H1 (cell line): ENCODE results near the gene UTS2R. TPM values are rescaled to one million over a fixed set of nuclear protein-coding genes. Genes with fewer than 3 reads are reported as not detected.

Experiments used
- CTCF ChIA-PET: fragments of 300-600 bp; sonication (Branson Sonifier 250); formaldehyde crosslinking; loops from one replicate; lab custom pipeline; 2021; ENCODE audit not compliant: partially characterized antibody; lab: Charles Lee
- POLR2A ChIA-PET: fragments of 300-600 bp; sonication (Branson Sonifier 250); formaldehyde crosslinking; loops from one replicate; lab custom pipeline; 2021; ENCODE audit warnings: inconsistent platforms; ENCODE audit not compliant: partially characterized antibody; lab: Charles Lee
- DNase-seq, 2 experiments: peaks; one replicate each; pipeline versions ENCODE4 v3.0.0 to v3.0.0-alpha.2; 2010 to 2022; ENCODE audit warnings: low spot score in 2 of 2, low read depth in 1 of 2, mixed read lengths in 1 of 2
- FAIRE-seq: peaks from 2 replicates; lab custom pipeline; 2011; peaks lifted over from hg19 to GRCh38; lab: Jason Lieb, UNC
- H2AFZ ChIP-seq: 2 replicates; pipeline ENCODE4 v1.8.1; 2012; ENCODE audit warnings: low read length, inconsistent platforms
- H2AK5ac ChIP-seq: 2 replicates; pipeline ENCODE4 v1.6.1; 2013; ENCODE audit warnings: low read depth, low read length
- H2BK120ac ChIP-seq: replicated peaks from 2 replicates; pipeline ENCODE3; 2013; ENCODE audit warnings: low read depth, low read length, inconsistent platforms
- H2BK12ac ChIP-seq: 2 replicates; pipeline ENCODE4 v1.6.1; 2013; ENCODE audit warnings: low read depth, low read length
- H2BK15ac ChIP-seq: 2 replicates; pipeline ENCODE4 v1.6.1; 2013; ENCODE audit warnings: low read length
- H2BK20ac ChIP-seq: 2 replicates; pipeline ENCODE4 v1.6.1; 2013; ENCODE audit warnings: low read length
- H2BK5ac ChIP-seq: 2 replicates; pipeline ENCODE4 v1.6.1; 2013; ENCODE audit warnings: low read depth, low read length
- H3K14ac ChIP-seq: 2 replicates; pipeline ENCODE4 v1.6.1; 2013; ENCODE audit warnings: inconsistent platforms; ENCODE audit not compliant: insufficient read length
- H3K18ac ChIP-seq: 2 replicates; pipeline ENCODE4 v1.6.1; 2013; ENCODE audit warnings: low read length; ENCODE audit errors: extremely low read depth
- H3K23ac ChIP-seq: 2 replicates; pipeline ENCODE4 v1.6.1; 2013; ENCODE audit warnings: inconsistent platforms; ENCODE audit not compliant: insufficient read length
- H3K23me2 ChIP-seq: 2 replicates; pipeline ENCODE4 v1.6.1; 2013; ENCODE audit warnings: low read depth, low read length
- H3K27ac ChIP-seq: 2 replicates; pipeline ENCODE4 v1.6.1; 2011; ENCODE audit warnings: low read depth, low read length, inconsistent platforms
- H3K27me3 ChIP-seq, 4 experiments: replicated peaks in 1 of 4; 1 replicate in 1 of 4; 2 replicates in 3 of 4; pipeline versions ENCODE4 v1.6.1 to v1.8.1; 2011 to 2013; ENCODE audit warnings: low read length in 3 of 4, mild to moderate bottlenecking in 3 of 4, inconsistent platforms in 2 of 4, mixed read lengths in 2 of 4, moderate library complexity in 1 of 4; ENCODE audit not compliant: control insufficient read depth in 3 of 4, insufficient read depth in 3 of 4; ENCODE audit errors: extremely low read depth in 1 of 4
- H3K36me3 ChIP-seq, 4 experiments: 2 replicates each; pipeline versions ENCODE4 v1.6.1 to v1.8.1; 2011 to 2013; ENCODE audit warnings: mild to moderate bottlenecking in 4 of 4, low read length in 3 of 4, moderate library complexity in 2 of 4, control low read depth in 1 of 4, inconsistent platforms in 1 of 4; ENCODE audit not compliant: insufficient read depth in 4 of 4, control insufficient read depth in 2 of 4
- H3K4ac ChIP-seq: replicated peaks from 2 replicates; pipeline ENCODE3; 2013; ENCODE audit warnings: low read length, low read depth, mixed read lengths, inconsistent platforms; ENCODE audit not compliant: insufficient read length
- H3K4me1 ChIP-seq, 4 experiments: replicated peaks in 1 of 4; 1 replicate in 1 of 4; 2 replicates in 3 of 4; pipeline versions ENCODE4 v1.6.1 to v1.8.1; 2011 to 2013; ENCODE audit warnings: low read length in 3 of 4, inconsistent platforms in 2 of 4, mixed read lengths in 1 of 4; ENCODE audit not compliant: insufficient read depth in 4 of 4, control insufficient read depth in 3 of 4
- H3K4me2 ChIP-seq, 2 experiments: 2 replicates each; pipeline versions ENCODE4 v1.6.1 to v1.8.1; 2011 to 2013; ENCODE audit warnings: low read depth in 2 of 2, low read length in 2 of 2, control low read depth in 1 of 2, inconsistent platforms in 1 of 2, mild to moderate bottlenecking in 1 of 2; ENCODE audit not compliant: insufficient read depth in 1 of 2
- H3K4me3 ChIP-seq, 4 experiments: fragments of 200-600, 300-600 bp in 1 of 4; sonication (generic), shearing (Covaris generic), sonication (Bioruptor Twin) in 1 of 4; 2 replicates each; pipeline versions ENCODE4 v1.5.1 to v1.8.1; 2011 to 2016; ENCODE audit warnings: low read length in 4 of 4, low read depth in 3 of 4, control low read depth in 2 of 4, inconsistent platforms in 2 of 4, mild to moderate bottlenecking in 2 of 4, mixed read lengths in 1 of 4, moderate library complexity in 1 of 4; ENCODE audit not compliant: insufficient read depth in 2 of 4; ENCODE audit errors: extremely low read depth in 1 of 4
- H3K56ac ChIP-seq: replicated peaks from 2 replicates; pipeline ENCODE3; 2013; ENCODE audit warnings: low read depth, mild to moderate bottlenecking, mixed read lengths, low read length, inconsistent platforms; ENCODE audit not compliant: insufficient read length
- H3K79me1 ChIP-seq: 2 replicates; pipeline ENCODE4 v1.6.1; 2013; ENCODE audit warnings: low read depth, low read length, control low read depth
- H3K79me2 ChIP-seq, 2 experiments: 2 replicates each; pipeline versions ENCODE4 v1.6.1 to v1.8.1; 2012 to 2013; ENCODE audit warnings: low read length in 2 of 2, mild to moderate bottlenecking in 2 of 2, inconsistent platforms in 1 of 2; ENCODE audit not compliant: insufficient read depth in 2 of 2, control insufficient read depth in 1 of 2
- H3K9ac ChIP-seq, 4 experiments: replicated peaks in 1 of 4; 1 replicate in 1 of 4; 2 replicates in 3 of 4; pipeline versions ENCODE4 v1.6.1 to v1.8.1; 2011 to 2013; ENCODE audit warnings: low read depth in 3 of 4, low read length in 3 of 4, control low read depth in 2 of 4, mild to moderate bottlenecking in 2 of 4, moderate library complexity in 2 of 4, inconsistent platforms in 1 of 4; ENCODE audit errors: extremely low read depth in 1 of 4
- H3K9me3 ChIP-seq, 2 experiments: 2 replicates each; pipeline versions ENCODE4 v1.6.1 to v1.8.1; 2012 to 2013; ENCODE audit warnings: mild to moderate bottlenecking in 2 of 2, moderate library complexity in 2 of 2, control low read depth in 1 of 2, inconsistent platforms in 1 of 2, low read depth in 1 of 2, low read length in 1 of 2, mixed read lengths in 1 of 2; ENCODE audit not compliant: insufficient read depth in 2 of 2
- H4K20me1 ChIP-seq, 2 experiments: replicated peaks in 1 of 2; 2 replicates each; pipeline versions ENCODE3 to v1.8.1; 2011 to 2013; ENCODE audit warnings: inconsistent platforms in 2 of 2, low read length in 2 of 2, mild to moderate bottlenecking in 1 of 2; ENCODE audit not compliant: insufficient read depth in 2 of 2, control insufficient read depth in 1 of 2
- H4K5ac ChIP-seq: 2 replicates; pipeline ENCODE4 v1.6.1; 2013; ENCODE audit warnings: low read length, low read depth, mixed read lengths, inconsistent platforms; ENCODE audit not compliant: insufficient read length
- H4K8ac ChIP-seq: 2 replicates; pipeline ENCODE4 v1.8.0; 2013; ENCODE audit warnings: mild to moderate bottlenecking, moderate library complexity, low read length, inconsistent platforms; ENCODE audit not compliant: insufficient read depth; ENCODE audit errors: extremely low read depth
- H4K91ac ChIP-seq: replicated peaks from 2 replicates; pipeline ENCODE3; 2013; ENCODE audit warnings: low read length, mixed read lengths, inconsistent platforms; ENCODE audit not compliant: insufficient read length
- EZH2 ChIP-seq: fragments of 200-600 bp; sonication (generic); IDR thresholded peaks from 2 replicates; pipeline ENCODE4 v1.7.1; 2012; ENCODE audit warnings: low read depth, mild to moderate bottlenecking, moderate library complexity, low read length, inconsistent platforms; ENCODE audit not compliant: severe bottlenecking
- FOSL1 ChIP-seq: IDR thresholded peaks from 2 replicates; pipeline ENCODE4 v1.6.1; 2011; ENCODE audit warnings: mild to moderate bottlenecking, low read depth, low read length, moderate library complexity; ENCODE audit not compliant: insufficient read depth
- GABPA ChIP-seq: IDR thresholded peaks from 2 replicates; pipeline ENCODE4 v1.6.1; 2011; ENCODE audit warnings: mild to moderate bottlenecking, low read length, moderate library complexity, borderline replicate concordance; ENCODE audit not compliant: insufficient read depth
- HDAC2 ChIP-seq, 2 experiments: fragments of 300-600 bp in 1 of 2; sonication (generic) in 1 of 2; IDR thresholded peaks; 2 replicates each; pipeline ENCODE4 v1.6.1; 2011 to 2012; ENCODE audit warnings: low read depth in 2 of 2, low read length in 2 of 2, mild to moderate bottlenecking in 2 of 2, moderate library complexity in 2 of 2, borderline replicate concordance in 1 of 2, inconsistent platforms in 1 of 2
- KDM5A ChIP-seq: fragments of 200-600 bp; IDR thresholded peaks from 2 replicates; pipeline ENCODE4 v1.7.1; 2012; ENCODE audit warnings: mild to moderate bottlenecking, low read length, inconsistent platforms, mixed read lengths
- POLR2A ChIP-seq, 2 experiments: IDR thresholded peaks; 1 replicate in 1 of 2; 2 replicates in 1 of 2; pipeline ENCODE4 v1.6.1; 2011; ENCODE audit warnings: low read depth in 2 of 2, low read length in 2 of 2, mild to moderate bottlenecking in 2 of 2; ENCODE audit errors: control extremely low read depth in 1 of 2
- SP4 ChIP-seq: IDR thresholded peaks from 2 replicates; pipeline ENCODE4 v1.6.1; 2012; ENCODE audit warnings: low read length, inconsistent platforms
- TAF1 ChIP-seq: IDR thresholded peaks from 2 replicates; pipeline ENCODE4 v1.6.1; 2011; ENCODE audit warnings: mild to moderate bottlenecking, low read depth, low read length
- WGBS, 2 experiments: shearing (Covaris generic) in 1 of 2; methylation state at CpG; one replicate each; pipeline versions ENCODE4 v1.1.6 to v1.1.7; 2013 to 2015; ENCODE audit warnings: low lambda C conversion rate in 2 of 2, mixed read lengths in 2 of 2, inconsistent platforms in 1 of 2, low coverage in 1 of 2, missing lambda C conversion rate in 1 of 2; ENCODE audit not compliant: insufficient replicate concordance in 2 of 2, insufficient coverage in 1 of 2, insufficient read length in 1 of 2; ENCODE audit errors: extremely low coverage in 1 of 2, missing lambda C conversion rate in 1 of 2; 5-methylcytosine and 5-hydroxymethylcytosine counted together
- polyA plus RNA-seq, 7 experiments: library from polyadenylated mRNA; depleted of rRNA in 3 of 7; stranded (reverse) in 5 of 7; unstranded in 2 of 7; fragments of >200 nt in 5 of 7; fragments of 200-250 nt in 2 of 7; gene quantifications; 1 replicate in 5 of 7; 2 replicates in 1 of 7; 4 replicates in 1 of 7; pipeline versions ENCODE4 v1.2.1 to v1.2.3, GENCODE V29; 2011 to 2013; ENCODE audit warnings: missing spikeins in 2 of 7, mixed read lengths in 2 of 7
- total RNA-seq: library from RNA; stranded (reverse); fragmentation: NEBNext Ultra II Directional; extraction: Animal tissue kit (Norgen Biotek cat#: 25700); gene quantifications from 2 replicates; pipeline ENCODE4 v1.2.1, GENCODE V29; 2021

UTS2R gene
- total and polyA plus RNA-seq, 2 of the 8 experiments (the other 6 are each of a cell fraction or from before 2014, with no cell fraction given), result 0.27 TPM; not detected in 1

GRCh38 chr17:82343560-82343959 is 28.0 kb upstream of the UTS2R start:
- Histone ChIP-seq H3K9ac (no peak overlapping the region), H3K4ac (no peak overlapping the region), H2AFZ (no peak overlapping the region), H3K79me2 (no peaks in the 10 kb centered on the region), H4K91ac (no peak overlapping the region), H3K9me3 (peaks cover 0 to 2% of the 10 kb centered on the region in 2 experiments; a peak in 1 of 4 replicates), H3K4me1 (peaks cover 0 to 6% (median 2%) of the 10 kb centered on the region in 4 experiments; a peak in 4 of 7 replicates), H4K5ac (no peak overlapping the region), H3K18ac (no peak overlapping the region), H2BK20ac (no peak overlapping the region), H3K23ac (no peak overlapping the region), H3K36me3 (no peaks in the 10 kb centered on the region), H2BK12ac (no peak overlapping the region), H3K27ac (no peak overlapping the region), H3K14ac (no peak overlapping the region), H4K20me1 (no peaks in the 10 kb centered on the region), H3K4me3 (no peak overlapping the region), H3K23me2 (no peaks in the 10 kb centered on the region), H3K56ac (no peak overlapping the region), H3K27me3 (peaks cover 0 to 4% (median 2%) of the 10 kb centered on the region in 4 experiments; a peak in 4 of 7 replicates), H2AK5ac (no peak overlapping the region), H2BK15ac (no peak overlapping the region), H3K4me2 (no peak overlapping the region), H2BK5ac (no peak overlapping the region)
- FAIRE-seq, result no peak
- CTCF ChIA-PET, result interaction anchor here (0.9 to 3.3 kb wide), 6 partner anchors 9 to 160 kb away, joined by 3 to 8 read pairs (median 3); no protein-coding TSS in a partner anchor
- no peak for DNase-seq
- WGBS, 2 experiments, result 86% methylated on average over 5 of the region's 5 CpGs; no CpG with 5 or more reads in 1 of the 2 experiments
- no peak for TF ChIP-seq TAF1
- TF ChIP-seq HDAC2 (IDR thresholded peaks at IDR 0.05; ENCODE audit: borderline replicate concordance in 1 of 2, low read depth in 2 of 2, low read length in 2 of 2), result no peak
- TF ChIP-seq EZH2, result no peak
- no peak for TF ChIP-seq POLR2A (IDR thresholded peaks at IDR 0.05; ENCODE audit: control extremely low read depth in 1 of 2, low read depth in 2 of 2, low read length in 2 of 2)
- TF ChIP-seq KDM5A, result no peak
- TF ChIP-seq GABPA, result no peak
- TF ChIP-seq SP4, result no peak
- TF ChIP-seq FOSL1, result no peak
- TF ChIP-seq, all 59 proteins: peak for 0
- no peaks in the 10 kb centered on the region for H3K79me1 ChIP-seq
- POLR2A ChIA-PET, result interaction anchor here (1.3 to 1.8 kb wide), 2 partner anchors 10 to 68 kb away, joined by 4 to 5 read pairs; partner anchors contain the start of gene SECTM1
- no peak overlapping the region for H4K8ac ChIP-seq
- H2BK120ac ChIP-seq, result no peak overlapping the region
